SU-DHL-6 (cell line): ENCODE measurements around the gene VPS4B.

Experiments used
- H2AFZ ChIP-seq: fragments of 200-600 bp; sonication (generic); 2 replicates; pipeline ENCODE4 v1.6.1; 2014; ENCODE audit warnings: low read depth, mild to moderate bottlenecking, moderate library complexity, mixed read lengths, antibody characterized with exemption, low read length; ENCODE audit not compliant: severe bottlenecking
- H3F3A ChIP-seq: fragments of 200-600 bp; shearing (Covaris generic); 2 replicates; pipeline ENCODE4 v1.6.0; 2016; ENCODE audit warnings: antibody characterized with exemption, mild to moderate bottlenecking; ENCODE audit not compliant: insufficient read depth
- H3K27ac ChIP-seq: fragments of 200-600 bp; sonication (generic); 2 replicates; pipeline ENCODE4 v1.5.1; 2016; ENCODE audit warnings: low read depth, mild to moderate bottlenecking, low read length, moderate library complexity, mixed read lengths
- H3K27me3 ChIP-seq: fragments of 200-600 bp; sonication (generic), shearing (Covaris generic); 2 replicates; pipeline ENCODE4 v1.6.0; 2014; ENCODE audit warnings: mild to moderate bottlenecking, low read length
- H3K36me3 ChIP-seq: fragments of 200-600 bp; sonication (generic); 2 replicates; pipeline ENCODE4 v1.6.1; 2014; ENCODE audit warnings: mild to moderate bottlenecking, low read length, mixed read lengths
- H3K4me2 ChIP-seq: fragments of 300-600, 200-600 bp; shearing (Covaris generic), sonication (generic); 2 replicates; pipeline ENCODE4 v1.6.0; 2014; ENCODE audit warnings: low read length, low read depth, mild to moderate bottlenecking; ENCODE audit not compliant: poor library complexity, severe bottlenecking
- H3K4me3 ChIP-seq: fragments of 200-600 bp; sonication (generic); 2 replicates; pipeline ENCODE4 v1.5.1; 2014; ENCODE audit warnings: antibody characterized with exemption, low read length, mild to moderate bottlenecking, mixed read lengths; ENCODE audit not compliant: insufficient read depth, poor library complexity, severe bottlenecking
- H3K79me2 ChIP-seq: fragments of 200-600 bp; sonication (generic); 2 replicates; pipeline ENCODE4 v1.6.1; 2014; ENCODE audit warnings: mild to moderate bottlenecking, low read length, moderate library complexity; ENCODE audit not compliant: insufficient read depth
- H3K9ac ChIP-seq: fragments of 200-600 bp; sonication (generic); 2 replicates; pipeline ENCODE4 v1.7.0; 2014; ENCODE audit warnings: mild to moderate bottlenecking, low read length
- H3K9me2 ChIP-seq: fragments of 200-600 bp; sonication (generic); replicated peaks from 2 replicates; pipeline ENCODE4 v1.6.1; 2014; ENCODE audit warnings: low read length; ENCODE audit not compliant: insufficient read depth
- H3K9me3 ChIP-seq: fragments of 200-600 bp; sonication (generic); 2 replicates; pipeline ENCODE4 v1.6.1; 2014; ENCODE audit warnings: low read length, mixed read lengths; ENCODE audit not compliant: insufficient read depth
- H4K20me1 ChIP-seq: fragments of 200-600 bp; sonication (generic); 2 replicates; pipeline ENCODE4 v1.6.1; 2014; ENCODE audit warnings: low read depth, mild to moderate bottlenecking, antibody characterized with exemption, low read length, moderate library complexity, mixed read lengths
- CTCF ChIP-seq: fragments of 200-600 bp; sonication (generic); IDR thresholded peaks from one replicate; pipeline ENCODE4 v1.5.1; 2017; ENCODE audit warnings: antibody characterized with exemption, mild to moderate bottlenecking, low read length, moderate library complexity; ENCODE audit not compliant: insufficient read depth, poor library complexity, severe bottlenecking
- EZH2phosphoT487 ChIP-seq: fragments of 200-600 bp; sonication (generic), shearing (Covaris generic); conservative IDR thresholded peaks from 2 replicates; pipeline ENCODE4 v1.6.1; 2018; ENCODE audit warnings: mild to moderate bottlenecking, antibody characterized with exemption, low read length, moderate library complexity, mixed read lengths

Gene VPS4B

GRCh38 chr18:63405986-63406385 lies 16.3 kb downstream of the VPS4B start:
- no peak for TF ChIP-seq EZH2phosphoT487
- no peak for TF ChIP-seq CTCF
- Histone ChIP-seq H3K9me3 (no peaks in the 10 kb centered on the region), H3K27me3 (no peaks in the 10 kb centered on the region), H2AFZ (no peak overlapping the region), H3K79me2 (0 out of 2 replicates have a peak, but pooled peaks cover 8% of the 10 kb centered on the region), H3F3A (no peaks in the 10 kb centered on the region), H3K27ac (no peak overlapping the region), H4K20me1 (peaks cover 7% of the 10 kb centered on the region; the same call in 1 of the 2 replicates), H3K36me3 (peaks cover 71% of the 10 kb centered on the region), H3K4me2 (no peak overlapping the region), H3K9ac (no peak overlapping the region), H3K9me2 (no peaks in the 10 kb centered on the region), H3K4me3 (no peak overlapping the region)

GRCh38 chr18:63402246-63403162 lies 19.8 kb downstream of the VPS4B start:
- 0 out of 2 replicates have a peak, but pooled peaks cover 3% of the 10 kb centered on the region for H3F3A ChIP-seq
- TF ChIP-seq CTCF: no peak
- no peak for TF ChIP-seq EZH2phosphoT487
- H3K9ac ChIP-seq: no peak overlapping the region
- no peak overlapping the region for H3K4me2 ChIP-seq
- H3K4me3 ChIP-seq: no peak overlapping the region
- no peak overlapping the region for H2AFZ ChIP-seq
- H4K20me1 ChIP-seq: peaks cover 3% of the 10 kb centered on the region; the same call in 1 of the 2 replicates
- peaks cover 70% of the 10 kb centered on the region for H3K36me3 ChIP-seq
- H3K9me2 ChIP-seq: no peaks in the 10 kb centered on the region
- H3K27me3 ChIP-seq: no peaks in the 10 kb centered on the region
- no peaks in the 10 kb centered on the region for H3K9me3 ChIP-seq
- no peak overlapping the region for H3K27ac ChIP-seq
- H3K79me2 ChIP-seq: 0 out of 2 replicates have a peak, but pooled peaks cover 8% of the 10 kb centered on the region

GRCh38 chr18:63399300-63399699 lies 23.0 kb downstream of the VPS4B start:
- Histone ChIP-seq H3K79me2 (0 out of 2 replicates have a peak, but pooled peaks cover under 1% of the 10 kb centered on the region), H4K20me1 (peaks cover 3% of the 10 kb centered on the region; the same call in 1 of the 2 replicates), H3K36me3 (peaks cover 71% of the 10 kb centered on the region), H3K4me3 (no peak overlapping the region), H3K27me3 (no peaks in the 10 kb centered on the region), H3K9me3 (no peaks in the 10 kb centered on the region), H3K27ac (no peak overlapping the region), H3K9ac (no peak overlapping the region), H3K9me2 (no peaks in the 10 kb centered on the region), H3F3A (0 out of 2 replicates have a peak, but pooled peaks cover 3% of the 10 kb centered on the region), H2AFZ (no peak overlapping the region), H3K4me2 (no peak overlapping the region)
- TF ChIP-seq EZH2phosphoT487 (no peak), CTCF (no peak)
